Diencephalon (tissue), 1 donor: ENCODE measurements around the gene NEUROD1. TPM values are rescaled to one million over a fixed set of nuclear protein-coding genes. Genes with fewer than 3 reads are reported as not detected.

Experiments
- total RNA-seq: library from RNA; depleted of rRNA; stranded (reverse); fragments of >200 nt; gene quantifications from one replicate; pipeline ENCODE4 v1.2.3, GENCODE V29; 2014

Gene NEUROD1
- total RNA-seq = 0.69 TPM

DNA sequence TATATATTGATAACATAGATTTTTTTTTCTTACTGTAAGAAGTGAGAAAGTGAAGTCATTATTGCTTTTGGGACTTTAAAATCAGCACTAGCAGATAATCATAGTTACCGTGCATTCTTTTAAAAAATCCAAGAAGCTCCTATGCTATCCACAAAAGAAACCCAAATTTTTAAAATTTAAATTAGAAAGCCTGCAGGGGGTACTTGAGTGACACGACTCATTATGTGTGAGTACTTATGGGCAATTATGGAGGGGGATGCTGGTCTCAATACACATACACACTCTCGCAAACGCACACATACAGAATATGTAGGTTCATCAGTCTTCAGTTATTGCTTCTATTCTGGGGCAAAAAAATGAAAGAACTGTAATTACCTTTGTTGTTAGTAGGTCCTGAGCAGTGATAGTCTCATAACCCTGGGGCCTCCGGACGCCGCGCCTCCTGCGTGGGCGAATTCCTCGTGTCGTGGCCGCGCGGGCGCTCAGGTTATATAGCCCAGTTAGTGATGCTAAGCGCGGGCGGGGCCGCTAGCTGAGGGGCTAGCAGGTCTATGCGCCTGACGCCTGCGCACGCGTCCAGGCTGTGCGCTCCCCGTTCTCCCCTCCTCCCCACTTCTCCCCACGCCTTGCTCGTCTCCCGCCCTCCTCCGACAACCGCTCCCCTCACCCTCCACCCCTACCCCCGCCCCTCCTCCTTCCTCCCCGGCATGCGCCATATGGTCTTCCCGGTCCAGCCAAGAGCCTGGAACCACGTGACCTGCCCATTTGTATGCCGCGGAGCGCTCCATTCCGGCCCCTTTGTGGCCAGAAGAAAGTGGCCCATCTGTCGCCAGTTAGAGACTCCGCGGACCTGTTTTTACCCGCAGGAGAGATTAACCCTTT, at the start of gene NEUROD1:
TSS of gene NEUROD1 (minus strand) at position 463 of the 882 bp plus-strand sequence. CDS start 1,657 bp downstream, outside the sequence.

DNA sequence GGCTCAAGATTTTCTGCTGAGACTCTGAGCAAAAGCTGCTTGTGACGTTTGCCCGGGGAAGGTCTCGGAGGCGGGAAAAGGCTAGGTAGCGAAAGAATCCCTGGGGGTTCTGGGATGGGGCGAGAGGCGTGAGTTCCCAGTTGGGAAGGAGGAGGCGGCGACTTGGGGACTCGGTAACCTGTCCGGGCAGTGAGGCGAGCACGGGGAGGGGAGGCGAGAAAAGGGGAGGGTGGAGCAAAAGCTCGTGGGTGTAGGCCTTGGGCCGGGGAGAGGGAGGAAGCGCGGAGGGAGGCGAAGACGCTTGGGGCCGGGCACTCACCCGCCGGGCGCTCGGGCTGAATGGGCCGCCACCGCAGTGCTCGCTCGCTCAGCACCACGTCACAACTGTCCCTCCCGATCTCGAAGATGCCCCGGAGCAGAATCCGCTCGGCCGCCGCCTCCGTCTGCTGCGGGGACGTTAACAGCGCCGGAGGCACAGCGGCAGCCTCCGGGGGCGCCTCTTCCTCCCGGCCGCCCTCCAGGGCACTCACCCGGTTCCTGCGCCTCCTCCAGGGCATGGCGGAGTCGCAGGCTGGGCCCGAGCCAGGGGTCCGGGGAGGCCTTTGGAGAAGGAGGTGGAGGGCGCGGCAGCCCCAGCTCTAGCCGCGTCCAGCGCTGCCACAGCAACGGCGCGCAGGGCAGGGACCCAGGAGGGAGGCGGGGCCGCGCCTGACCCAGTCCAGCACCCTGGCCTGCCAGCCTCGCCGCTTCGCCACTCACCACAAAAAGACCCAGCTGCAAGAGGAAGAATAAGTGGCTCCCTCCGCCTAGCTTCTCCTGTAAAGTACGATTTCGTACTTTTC, 23.6 kb downstream of the NEUROD1 start, which contains the start of gene CERKL:
TSS of gene CERKL (minus strand) at position 656 of the 842 bp plus-strand sequence. CDS start at position 557, 99 bp downstream.

Other genes starting within 250 kb of the NEUROD1 start
- 5.3 TPM for gene ITGA4, start 223.1 kb downstream of the NEUROD1 start, total RNA-seq
- 6.2 TPM for gene CERKL, start 23.4 kb downstream of the NEUROD1 start, total RNA-seq
- gene ITPRID2, start 211.2 kb upstream of the NEUROD1 start, total RNA-seq = 46.4 TPM